ENCODE results near the gene ZBTB17. TPM values are rescaled to one million over a fixed set of nuclear protein-coding genes. Genes with fewer than 3 reads are reported as not detected.

The ZBTB17 gene
- total and polyA plus RNA-seq, 9 donors, result 3.7 to 45.7 (median 29.8) TPM

- Histone ChIP-seq H3K36me3 (no peaks in the 10 kb centered on the region), H3K27me3 (no peaks in the 10 kb centered on the region), H3K27ac (no peak overlapping the region), H3K9me3 (no peaks in the 10 kb centered on the region), H3K4me3 (no peak overlapping the region), H3K4me1 (ENCODE audit: insufficient read depth) (peaks cover 4% of the 10 kb centered on the region)
- DNase-seq, result no peak
- intact Hi-C loops (cut with DNase I), result loop anchor here in 1 of 4 donors (2.0 kb wide), 1 partner anchor 13 kb away; no protein-coding TSS in a partner anchor
- WGBS, 3 donors, result 80 to 88% (median 84%) methylated on average over 5 of the region's 5 CpGs
- TF ChIP-seq, protein P1, sequence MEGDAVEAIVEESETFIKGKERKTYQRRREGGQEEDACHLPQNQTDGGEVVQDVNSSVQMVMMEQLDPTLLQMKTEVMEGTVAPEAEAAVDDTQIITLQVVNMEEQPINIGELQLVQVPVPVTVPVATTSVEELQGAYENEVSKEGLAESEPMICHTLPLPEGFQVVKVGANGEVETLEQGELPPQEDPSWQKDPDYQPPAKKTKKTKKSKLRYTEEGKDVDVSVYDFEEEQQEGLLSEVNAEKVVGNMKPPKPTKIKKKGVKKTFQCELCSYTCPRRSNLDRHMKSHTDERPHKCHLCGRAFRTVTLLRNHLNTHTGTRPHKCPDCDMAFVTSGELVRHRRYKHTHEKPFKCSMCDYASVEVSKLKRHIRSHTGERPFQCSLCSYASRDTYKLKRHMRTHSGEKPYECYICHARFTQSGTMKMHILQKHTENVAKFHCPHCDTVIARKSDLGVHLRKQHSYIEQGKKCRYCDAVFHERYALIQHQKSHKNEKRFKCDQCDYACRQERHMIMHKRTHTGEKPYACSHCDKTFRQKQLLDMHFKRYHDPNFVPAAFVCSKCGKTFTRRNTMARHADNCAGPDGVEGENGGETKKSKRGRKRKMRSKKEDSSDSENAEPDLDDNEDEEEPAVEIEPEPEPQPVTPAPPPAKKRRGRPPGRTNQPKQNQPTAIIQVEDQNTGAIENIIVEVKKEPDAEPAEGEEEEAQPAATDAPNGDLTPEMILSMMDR (IDR thresholded peaks at IDR 0.05), result no peak
- TF ChIP-seq EP300 (IDR thresholded peaks at IDR 0.05), result no peak
- no peak for TF ChIP-seq POLR2A (IDR thresholded peaks at IDR 0.05)
Measured at GRCh38 chr1:15933684-15934083, 42.2 kb downstream of the ZBTB17 start.

DNA sequence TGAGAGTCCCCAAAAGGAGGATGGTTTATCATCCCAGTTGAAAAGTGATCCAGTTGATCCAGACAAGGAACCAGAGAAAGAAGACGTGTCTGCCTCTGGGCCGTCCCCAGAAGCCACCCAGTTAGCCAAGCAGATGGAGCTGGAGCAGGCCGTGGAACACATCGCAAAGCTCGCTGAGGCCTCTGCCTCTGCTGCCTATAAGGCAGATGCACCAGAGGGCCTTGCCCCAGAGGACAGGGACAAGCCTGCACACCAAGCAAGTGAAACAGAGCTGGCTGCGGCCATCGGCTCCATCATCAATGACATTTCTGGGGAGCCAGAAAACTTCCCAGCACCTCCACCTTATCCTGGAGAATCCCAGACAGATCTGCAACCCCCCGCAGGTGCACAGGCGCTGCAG lies 43.3 kb downstream of the ZBTB17 start:
- intact Hi-C loops (cut with DNase I), result no loop called here
- no peak for DNase-seq
- H3K4me3 ChIP-seq, result no peak overlapping the region
- no peaks in the 10 kb centered on the region for H3K36me3 ChIP-seq
- no peaks in the 10 kb centered on the region for H3K9me3 ChIP-seq
- no peak for TF ChIP-seq EP300 (IDR thresholded peaks at IDR 0.05)
- TF ChIP-seq, protein P1 (IDR thresholded peaks at IDR 0.05), result no peak
- TF ChIP-seq POLR2A (IDR thresholded peaks at IDR 0.05), result no peak
- H3K27ac ChIP-seq, result no peak overlapping the region
- H3K27me3 ChIP-seq, result no peaks in the 10 kb centered on the region
- WGBS, 3 donors, result 92 to 99% (median 95%) methylated on average over 9 of the region's 9 CpGs
- H3K4me1 ChIP-seq (ENCODE audit: insufficient read depth), result no peaks in the 10 kb centered on the region

DNA sequence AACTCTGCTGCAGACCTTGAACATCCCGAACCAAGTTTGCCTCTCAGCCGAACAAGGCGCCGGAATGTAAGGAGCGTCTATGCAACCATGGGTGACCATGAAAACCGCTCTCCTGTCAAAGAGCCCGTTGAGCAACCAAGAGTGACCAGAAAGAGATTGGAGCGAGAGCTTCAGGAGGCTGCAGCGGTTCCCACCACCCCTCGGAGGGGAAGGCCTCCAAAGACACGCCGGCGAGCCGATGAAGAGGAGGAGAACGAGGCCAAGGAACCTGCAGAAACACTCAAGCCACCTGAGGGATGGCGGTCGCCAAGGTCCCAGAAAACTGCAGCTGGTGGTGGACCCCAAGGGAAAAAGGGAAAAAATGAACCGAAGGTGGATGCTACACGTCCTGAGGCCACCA lies 44.0 kb downstream of the ZBTB17 start:
- Histone ChIP-seq H3K27ac (no peak overlapping the region), H3K9me3 (no peaks in the 10 kb centered on the region), H3K4me3 (no peak overlapping the region), H3K4me1 (ENCODE audit: insufficient read depth) (no peaks in the 10 kb centered on the region), H3K27me3 (no peaks in the 10 kb centered on the region), H3K36me3 (no peaks in the 10 kb centered on the region)
- intact Hi-C loops (cut with DNase I), result no loop called here
- TF ChIP-seq POLR2A (IDR thresholded peaks at IDR 0.05) (no peak), EP300 (IDR thresholded peaks at IDR 0.05) (no peak)
- TF ChIP-seq, protein P1 (IDR thresholded peaks at IDR 0.05), result no peak
- 95 to 98% (median 96%) methylated on average over 19 of the region's 19 CpGs for WGBS, 3 donors
- DNase-seq, result peak in 1 of 5 donors; percentile 33

GRCh38 chr1:15931401-15931800 lies 44.5 kb downstream of the ZBTB17 start:
- DNase-seq, result peak in 1 of 5 donors; percentile 19
- WGBS, 3 donors, result 90 to 93% (median 92%) methylated on average over 11 of the region's 11 CpGs
- Histone ChIP-seq H3K36me3 (no peaks in the 10 kb centered on the region), H3K9me3 (no peaks in the 10 kb centered on the region), H3K4me1 (ENCODE audit: insufficient read depth) (no peaks in the 10 kb centered on the region), H3K27ac (no peak overlapping the region), H3K27me3 (no peaks in the 10 kb centered on the region), H3K4me3 (no peak overlapping the region)
- intact Hi-C loops (cut with DNase I), result no loop called here
- TF ChIP-seq EP300 (IDR thresholded peaks at IDR 0.05) (no peak), POLR2A (IDR thresholded peaks at IDR 0.05) (no peak)
- TF ChIP-seq, protein P1 (IDR thresholded peaks at IDR 0.05), result no peak
